GM06990 (cell line): ENCODE results near the gene KRT81.

ENCODE experiments used
- DNase-seq: peaks from one replicate; pipeline ENCODE4 v3.0.0-alpha.2; 2011; ENCODE audit not compliant: insufficient read length; ENCODE audit errors: extremely low read depth
- H3K27me3 ChIP-seq: replicated peaks from 2 replicates; pipeline ENCODE4 v1.6.0; 2011; ENCODE audit warnings: low read length; ENCODE audit not compliant: control insufficient read depth, insufficient read depth
- H3K36me3 ChIP-seq: 2 replicates; pipeline ENCODE4 v1.5.1; 2011; ENCODE audit warnings: low read length; ENCODE audit not compliant: control insufficient read depth, insufficient read depth
- H3K4me3 ChIP-seq: replicated peaks from 2 replicates; pipeline ENCODE4 v1.5.1; 2011; ENCODE audit warnings: low read depth, mild to moderate bottlenecking, control low read depth, low read length
- TF ChIP-seq, protein P1 (sequence below): IDR thresholded peaks from 2 replicates; pipeline ENCODE4 v1.5.1; 2011; ENCODE audit warnings: low read length, control low read depth, mild to moderate bottlenecking, inconsistent platforms; ENCODE audit not compliant: insufficient read depth, poor library complexity, severe bottlenecking

The KRT81 gene

DNA sequence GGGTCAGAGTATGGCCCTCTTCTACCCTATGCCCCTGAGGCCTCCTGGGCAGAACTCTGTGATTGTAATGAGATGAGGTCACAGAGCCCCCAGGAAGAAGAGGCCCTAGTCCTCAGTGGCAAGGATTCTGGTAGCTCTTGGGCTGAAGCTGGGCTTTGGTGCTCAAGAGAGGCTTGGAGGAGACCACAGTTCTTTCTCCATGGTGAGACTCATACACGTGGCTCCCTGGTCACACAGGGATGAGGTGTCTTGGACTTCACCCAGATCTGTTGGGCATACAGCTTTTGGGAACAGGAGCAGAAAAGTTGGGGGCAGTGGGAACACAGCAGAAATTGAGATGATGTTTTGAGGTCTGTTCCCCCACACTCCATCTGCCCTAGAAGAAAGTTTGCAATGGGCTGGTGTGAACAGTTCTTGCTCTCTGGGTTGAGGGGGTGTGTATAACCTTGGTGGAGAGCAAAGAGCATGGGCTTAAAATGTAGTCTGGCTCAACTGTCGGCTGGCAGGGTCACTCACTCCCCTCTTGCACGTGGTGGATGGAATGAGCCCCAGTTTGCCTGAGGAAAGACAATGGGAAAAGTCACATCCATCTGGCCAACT is 16.7 kb downstream of the KRT81 start, which contains the start of gene KRT86:
TSS of gene KRT86 (plus strand) at position 125 of the 600 bp plus-strand sequence. CDS start 27,272 bp downstream, outside the sequence.
- DNase-seq: no peak
- TF ChIP-seq, protein P1, sequence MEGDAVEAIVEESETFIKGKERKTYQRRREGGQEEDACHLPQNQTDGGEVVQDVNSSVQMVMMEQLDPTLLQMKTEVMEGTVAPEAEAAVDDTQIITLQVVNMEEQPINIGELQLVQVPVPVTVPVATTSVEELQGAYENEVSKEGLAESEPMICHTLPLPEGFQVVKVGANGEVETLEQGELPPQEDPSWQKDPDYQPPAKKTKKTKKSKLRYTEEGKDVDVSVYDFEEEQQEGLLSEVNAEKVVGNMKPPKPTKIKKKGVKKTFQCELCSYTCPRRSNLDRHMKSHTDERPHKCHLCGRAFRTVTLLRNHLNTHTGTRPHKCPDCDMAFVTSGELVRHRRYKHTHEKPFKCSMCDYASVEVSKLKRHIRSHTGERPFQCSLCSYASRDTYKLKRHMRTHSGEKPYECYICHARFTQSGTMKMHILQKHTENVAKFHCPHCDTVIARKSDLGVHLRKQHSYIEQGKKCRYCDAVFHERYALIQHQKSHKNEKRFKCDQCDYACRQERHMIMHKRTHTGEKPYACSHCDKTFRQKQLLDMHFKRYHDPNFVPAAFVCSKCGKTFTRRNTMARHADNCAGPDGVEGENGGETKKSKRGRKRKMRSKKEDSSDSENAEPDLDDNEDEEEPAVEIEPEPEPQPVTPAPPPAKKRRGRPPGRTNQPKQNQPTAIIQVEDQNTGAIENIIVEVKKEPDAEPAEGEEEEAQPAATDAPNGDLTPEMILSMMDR: no peak
- no peaks in the 10 kb centered on the region for H3K27me3 ChIP-seq
- no peak within 1 kb of the TSS for H3K4me3 ChIP-seq
- H3K36me3 ChIP-seq: no peaks in the 10 kb centered on the region

DNA sequence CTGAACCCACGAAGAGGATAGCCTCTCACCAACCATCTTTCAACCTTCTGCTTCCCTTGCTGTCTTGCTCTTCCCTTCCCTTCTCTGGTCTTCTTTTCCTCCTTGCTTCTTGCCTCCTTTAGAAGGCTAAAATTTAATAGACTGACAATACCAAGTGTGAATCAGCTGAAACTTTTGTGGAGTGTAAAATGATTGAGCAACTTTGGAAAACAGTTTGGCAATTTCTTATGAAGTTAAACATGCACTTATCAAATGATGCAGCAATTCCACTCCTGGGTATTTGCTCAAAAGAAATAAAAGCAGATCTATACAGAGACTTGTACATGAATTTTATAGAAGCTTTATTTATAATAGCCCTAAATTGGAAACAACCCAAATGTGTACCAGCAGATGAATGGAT is 20.2 kb downstream of the KRT81 start:
- DNase-seq: no peak
- TF ChIP-seq, protein P1: no peak
- Histone ChIP-seq H3K27me3 (no peaks in the 10 kb centered on the region), H3K36me3 (no peaks in the 10 kb centered on the region), H3K4me3 (no peak overlapping the region)

DNA sequence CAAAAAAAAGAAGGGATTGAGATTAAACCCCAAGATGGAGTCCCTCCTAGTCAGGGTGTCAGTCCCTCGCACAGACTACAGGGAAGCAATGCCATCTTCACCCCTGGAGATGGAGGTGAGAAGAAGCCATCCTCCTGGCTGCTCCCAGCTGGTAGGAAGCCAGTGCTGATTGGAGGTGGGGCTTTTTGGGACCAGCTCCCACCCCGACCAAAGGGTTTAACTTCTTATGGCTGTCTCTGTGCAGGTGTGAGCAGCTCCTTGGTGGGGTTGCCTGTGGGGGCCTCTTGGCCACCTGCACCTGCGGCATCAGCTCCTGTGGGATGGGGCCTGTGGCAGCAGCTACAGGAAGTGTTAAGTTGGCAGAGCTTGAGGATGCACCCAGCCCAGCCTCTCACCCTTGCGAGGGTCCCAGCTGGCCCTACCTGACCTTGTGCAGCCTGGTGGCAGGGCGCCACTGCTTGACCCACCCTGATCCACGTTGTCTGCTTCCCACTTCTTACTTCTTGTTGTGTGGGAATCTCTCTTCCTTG is 20.7 kb downstream of the KRT81 start:
- DNase-seq: no peak
- Histone ChIP-seq H3K36me3 (no peaks in the 10 kb centered on the region), H3K27me3 (no peaks in the 10 kb centered on the region), H3K4me3 (no peak overlapping the region)
- TF ChIP-seq, protein P1: no peak

DNA sequence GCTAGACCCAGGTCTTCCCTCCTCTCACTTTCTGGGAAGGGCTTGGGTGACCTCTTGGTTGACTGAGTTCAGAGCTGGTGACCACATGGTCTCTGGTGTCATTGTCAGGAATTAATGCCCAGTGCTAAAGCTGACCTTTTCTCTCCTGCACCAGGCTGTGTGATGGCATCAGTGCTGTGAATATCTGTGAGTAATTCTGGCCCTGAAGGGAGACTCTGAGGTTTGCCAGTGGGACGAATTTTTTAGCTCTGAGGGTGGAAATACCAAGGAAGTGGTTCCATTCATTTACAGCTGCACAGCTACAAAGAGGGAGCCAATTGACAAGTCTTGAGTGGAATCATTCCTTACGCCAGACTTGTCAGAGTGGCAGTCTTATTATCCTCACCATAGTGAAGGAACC is 23.1 kb downstream of the KRT81 start:
- H3K27me3 ChIP-seq: no peaks in the 10 kb centered on the region
- no peak for DNase-seq
- no peaks in the 10 kb centered on the region for H3K36me3 ChIP-seq
- no peak overlapping the region for H3K4me3 ChIP-seq
- TF ChIP-seq, protein P1: no peak

DNA sequence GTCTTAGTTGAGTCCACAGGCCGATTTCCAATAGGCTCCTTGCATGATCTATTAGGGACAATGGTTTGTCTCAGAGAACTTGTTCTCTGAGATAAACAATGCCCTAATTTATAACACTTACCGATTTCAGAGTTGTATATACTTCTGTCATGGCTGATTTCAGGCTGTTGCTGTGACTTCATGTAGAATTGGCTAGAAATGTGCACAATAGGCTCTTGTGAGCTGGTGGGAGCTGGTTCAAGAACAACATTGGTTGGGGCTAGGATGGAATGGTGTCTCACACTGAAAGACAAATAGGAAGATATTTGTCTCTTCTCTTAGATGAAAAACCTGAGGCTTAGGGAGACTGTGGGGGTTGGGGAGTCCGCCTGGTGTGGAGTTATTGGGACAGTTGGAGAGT is 23.6 kb downstream of the KRT81 start:
- Histone ChIP-seq H3K36me3 (no peaks in the 10 kb centered on the region), H3K27me3 (no peaks in the 10 kb centered on the region), H3K4me3 (no peak overlapping the region)
- DNase-seq: no peak
- TF ChIP-seq, protein P1: no peak
